ENCODE measurements around the gene ALDOC.

Gene ALDOC

DNA sequence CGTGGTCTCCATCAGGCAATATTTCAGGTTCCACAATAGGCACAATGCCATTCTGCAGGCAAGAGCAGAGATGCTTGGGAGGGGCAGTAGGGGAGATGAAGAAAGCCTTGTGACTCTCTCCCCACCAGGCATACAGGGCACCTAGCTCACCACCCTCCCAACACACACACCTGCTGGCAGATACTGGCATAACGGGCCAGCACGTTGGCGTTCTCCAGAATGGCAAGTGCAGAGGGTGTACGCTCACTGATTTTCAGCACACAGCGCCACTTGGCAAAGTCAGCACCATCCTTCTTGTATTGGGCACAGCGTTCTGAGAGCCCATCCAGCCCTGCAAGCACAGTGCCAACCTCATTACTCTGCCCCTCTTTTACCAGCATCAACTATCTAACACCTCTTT, 2.2 kb downstream of the ALDOC start:
- no peak overlapping the region for H3K27ac ChIP-seq (ENCODE audit: low read depth, low read length)
- H3K27me3 ChIP-seq (ENCODE audit: control insufficient read depth, low read length) = no peaks in the 10 kb centered on the region
- H3K79me2 ChIP-seq (ENCODE audit: control insufficient read depth, low read length) = peaks cover 17% of the 10 kb centered on the region
- H4K20me1 ChIP-seq (ENCODE audit: control insufficient read depth, insufficient read depth, low read depth, low read length) = no peaks in the 10 kb centered on the region
- no peak overlapping the region for H3K4me3 ChIP-seq (ENCODE audit: low read length)
- H3K36me3 ChIP-seq (ENCODE audit: control insufficient read depth, low read length) = peaks cover 64% of the 10 kb centered on the region
- H3F3A ChIP-seq (ENCODE audit: control insufficient read depth, insufficient read depth) = peaks cover 15% of the 10 kb centered on the region
- no peak for TF ChIP-seq EZH2phosphoT487 (IDR thresholded peaks at IDR 0.05; ENCODE audit: borderline replicate concordance, low read length)
- TF ChIP-seq, protein P1, sequence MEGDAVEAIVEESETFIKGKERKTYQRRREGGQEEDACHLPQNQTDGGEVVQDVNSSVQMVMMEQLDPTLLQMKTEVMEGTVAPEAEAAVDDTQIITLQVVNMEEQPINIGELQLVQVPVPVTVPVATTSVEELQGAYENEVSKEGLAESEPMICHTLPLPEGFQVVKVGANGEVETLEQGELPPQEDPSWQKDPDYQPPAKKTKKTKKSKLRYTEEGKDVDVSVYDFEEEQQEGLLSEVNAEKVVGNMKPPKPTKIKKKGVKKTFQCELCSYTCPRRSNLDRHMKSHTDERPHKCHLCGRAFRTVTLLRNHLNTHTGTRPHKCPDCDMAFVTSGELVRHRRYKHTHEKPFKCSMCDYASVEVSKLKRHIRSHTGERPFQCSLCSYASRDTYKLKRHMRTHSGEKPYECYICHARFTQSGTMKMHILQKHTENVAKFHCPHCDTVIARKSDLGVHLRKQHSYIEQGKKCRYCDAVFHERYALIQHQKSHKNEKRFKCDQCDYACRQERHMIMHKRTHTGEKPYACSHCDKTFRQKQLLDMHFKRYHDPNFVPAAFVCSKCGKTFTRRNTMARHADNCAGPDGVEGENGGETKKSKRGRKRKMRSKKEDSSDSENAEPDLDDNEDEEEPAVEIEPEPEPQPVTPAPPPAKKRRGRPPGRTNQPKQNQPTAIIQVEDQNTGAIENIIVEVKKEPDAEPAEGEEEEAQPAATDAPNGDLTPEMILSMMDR (IDR thresholded peaks at IDR 0.05; ENCODE audit: low read depth, low read length, poor library complexity, severe bottlenecking) = no peak
- no peaks in the 10 kb centered on the region for H3K9me3 ChIP-seq (ENCODE audit: control insufficient read depth, insufficient read depth, low read length)
- peaks cover 42% of the 10 kb centered on the region for H3K4me1 ChIP-seq (ENCODE audit: control insufficient read depth, low read length)
- no peak overlapping the region for H3K4me2 ChIP-seq (ENCODE audit: low read length)
- H3K9me2 ChIP-seq (replicated peaks; ENCODE audit: control insufficient read depth, low read length) = no peaks in the 10 kb centered on the region

DNA sequence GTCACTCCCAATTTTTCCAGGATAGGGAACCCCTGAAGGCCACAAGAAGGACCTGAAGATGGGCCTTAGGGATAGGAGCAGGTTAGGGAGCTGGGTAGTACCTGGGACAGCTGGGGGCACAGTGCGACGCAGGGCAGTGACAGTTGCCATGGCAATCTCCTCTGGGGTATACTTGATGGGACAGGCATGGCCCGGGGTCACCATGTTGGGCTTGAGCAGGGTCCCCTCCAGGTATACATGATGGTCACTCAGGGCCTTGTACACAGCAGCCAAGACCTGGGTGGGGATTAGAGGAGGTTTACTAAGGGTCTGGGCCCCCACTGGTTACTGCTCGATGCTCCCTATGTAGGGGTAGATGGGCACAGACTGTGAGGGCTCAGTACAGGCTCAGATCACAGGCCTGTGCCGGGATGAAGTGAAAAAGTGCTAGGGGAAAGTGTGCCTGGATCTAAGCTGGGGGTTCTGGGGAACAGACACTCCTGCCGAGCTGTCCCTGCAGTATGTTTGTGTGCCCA, 2.7 kb downstream of the ALDOC start:
- Histone ChIP-seq H3K4me3 (ENCODE audit: low read length) (no peak overlapping the region), H3K4me1 (ENCODE audit: control insufficient read depth, low read length) (peaks cover 46% of the 10 kb centered on the region), H3K9me2 (replicated peaks; ENCODE audit: control insufficient read depth, low read length) (no peaks in the 10 kb centered on the region), H3K79me2 (ENCODE audit: control insufficient read depth, low read length) (peaks cover 19% of the 10 kb centered on the region), H3K36me3 (ENCODE audit: control insufficient read depth, low read length) (peaks cover 59% of the 10 kb centered on the region), H3F3A (ENCODE audit: control insufficient read depth, insufficient read depth) (peaks cover 12% of the 10 kb centered on the region), H3K27ac (ENCODE audit: low read depth, low read length) (no peak overlapping the region), H3K27me3 (ENCODE audit: control insufficient read depth, low read length) (no peaks in the 10 kb centered on the region), H3K4me2 (ENCODE audit: low read length) (no peak overlapping the region), H3K9me3 (ENCODE audit: control insufficient read depth, insufficient read depth, low read length) (no peaks in the 10 kb centered on the region), H4K20me1 (ENCODE audit: control insufficient read depth, insufficient read depth, low read depth, low read length) (no peaks in the 10 kb centered on the region)
- TF ChIP-seq EZH2phosphoT487 (IDR thresholded peaks at IDR 0.05; ENCODE audit: borderline replicate concordance, low read length) = no peak
- TF ChIP-seq, protein P1 (IDR thresholded peaks at IDR 0.05; ENCODE audit: low read depth, low read length, poor library complexity, severe bottlenecking) = no peak

DNA sequence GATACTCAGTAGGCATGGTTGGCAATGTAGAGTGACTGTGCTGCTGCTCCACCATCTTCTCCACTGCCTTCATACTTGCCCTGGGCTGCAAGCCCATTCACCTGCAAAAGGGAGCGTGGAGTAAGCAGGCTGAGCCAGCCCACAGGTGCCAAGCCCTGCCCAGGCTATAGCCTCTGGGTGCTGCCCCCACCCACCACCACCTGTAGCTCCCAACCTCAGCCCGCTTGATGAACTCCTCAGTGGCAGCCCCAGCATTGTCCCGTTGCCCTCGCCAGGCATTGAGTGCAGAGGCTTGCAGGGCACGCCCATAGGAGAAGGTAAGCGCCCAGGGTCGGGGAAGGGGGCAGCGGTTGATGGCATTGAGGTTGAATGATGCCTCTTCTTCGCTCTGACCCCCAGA, 3.2 kb downstream of the ALDOC start:
- Histone ChIP-seq H3K27ac (ENCODE audit: low read depth, low read length) (no peak overlapping the region), H3K27me3 (ENCODE audit: control insufficient read depth, low read length) (no peaks in the 10 kb centered on the region), H3K4me3 (ENCODE audit: low read length) (no peak overlapping the region), H3K4me1 (ENCODE audit: control insufficient read depth, low read length) (peaks cover 50% of the 10 kb centered on the region), H3K9me3 (ENCODE audit: control insufficient read depth, insufficient read depth, low read length) (no peaks in the 10 kb centered on the region), H3K79me2 (ENCODE audit: control insufficient read depth, low read length) (peaks cover 19% of the 10 kb centered on the region), H4K20me1 (ENCODE audit: control insufficient read depth, insufficient read depth, low read depth, low read length) (no peaks in the 10 kb centered on the region), H3F3A (ENCODE audit: control insufficient read depth, insufficient read depth) (peaks cover 12% of the 10 kb centered on the region), H3K36me3 (ENCODE audit: control insufficient read depth, low read length) (peaks cover 54% of the 10 kb centered on the region), H3K4me2 (ENCODE audit: low read length) (no peak overlapping the region), H3K9me2 (replicated peaks; ENCODE audit: control insufficient read depth, low read length) (no peaks in the 10 kb centered on the region)
- TF ChIP-seq EZH2phosphoT487 (IDR thresholded peaks at IDR 0.05; ENCODE audit: borderline replicate concordance, low read length) = no peak
- TF ChIP-seq, protein P1 (IDR thresholded peaks at IDR 0.05; ENCODE audit: low read depth, low read length, poor library complexity, severe bottlenecking) = no peak
